Ascending aorta (tissue), 2 donors: ENCODE data around the gene ARHGEF10L. TPM values are rescaled to one million over a fixed set of nuclear protein-coding genes. Genes with fewer than 3 reads are reported as not detected.

Source experiments
- DNase-seq, 2 donors: peaks; one replicate each; pipeline ENCODE4 v3.0.0-alpha.2; 2019; ENCODE audit warnings: low spot score in 2 of 2
- H3K27ac ChIP-seq, 2 donors: fragments of 200-600 bp; sonication (generic); one replicate each; pipeline ENCODE4 v1.5.1; 2016 to 2017; ENCODE audit warnings: mild to moderate bottlenecking in 1 of 2
- H3K27me3 ChIP-seq: fragments of 200-600 bp; sonication (generic); one replicate; pipeline ENCODE4 v1.5.1; 2017
- H3K36me3 ChIP-seq, 2 donors: fragments of 200-600 bp; sonication (generic); one replicate each; pipeline ENCODE4 v1.5.1; 2016
- H3K4me1 ChIP-seq, 2 donors: fragments of 200-600 bp; sonication (generic); one replicate each; pipeline ENCODE4 v1.5.1; 2016 to 2017; ENCODE audit warnings: mild to moderate bottlenecking in 1 of 2
- H3K4me3 ChIP-seq, 2 donors: fragments of 200-600 bp; sonication (generic); one replicate each; pipeline ENCODE4 v1.5.1; 2016 to 2017; ENCODE audit warnings: mild to moderate bottlenecking in 1 of 2
- H3K9me3 ChIP-seq, 2 donors: fragments of 200-600 bp; sonication (generic); one replicate each; pipeline ENCODE4 v1.5.1; 2016
- CTCF ChIP-seq, 3 experiments: fragments of 200-600 bp in 2 of 3; fragments of 450-650 bp in 1 of 3; sonication (generic) in 2 of 3; IDR thresholded peaks; one replicate each; pipeline ENCODE4 v1.5.1; 2016 to 2019; ENCODE audit warnings: antibody characterized with exemption in 3 of 3, mild to moderate bottlenecking in 1 of 3, moderate library complexity in 1 of 3
- intact Hi-C: fragments of 100-400 bp; cut with DNase I; formaldehyde crosslinking; loops from one replicate; pipeline ENCODE4 v1.15.1; 2023
- total RNA-seq: library from RNA; depleted of rRNA; stranded (reverse); fragments of >200 nt; gene quantifications from one replicate; pipeline ENCODE4 v1.1.0, GENCODE V29; 2016

The ARHGEF10L gene
- total RNA-seq, 1 donor from 2014 or later, result 177 TPM

GRCh38 chr1:17662786-17663185 is 123.3 kb downstream of the ARHGEF10L start:
- Histone ChIP-seq H3K27ac (no peak overlapping the region), H3K4me1 (peaks cover 0 to 6% of the 10 kb centered on the region in 2 donors), H3K4me3 (no peak overlapping the region), H3K27me3 (no peaks in the 10 kb centered on the region), H3K36me3 (peaks cover 89 to 91% of the 10 kb centered on the region in 2 donors), H3K9me3 (no peaks in the 10 kb centered on the region)
- no peak for TF ChIP-seq CTCF (IDR thresholded peaks at IDR 0.05)
- intact Hi-C loops, result loop anchor here (5.0 kb wide), 1 partner anchor 165 kb away; no protein-coding TSS in a partner anchor
- DNase-seq, result no peak

DNA sequence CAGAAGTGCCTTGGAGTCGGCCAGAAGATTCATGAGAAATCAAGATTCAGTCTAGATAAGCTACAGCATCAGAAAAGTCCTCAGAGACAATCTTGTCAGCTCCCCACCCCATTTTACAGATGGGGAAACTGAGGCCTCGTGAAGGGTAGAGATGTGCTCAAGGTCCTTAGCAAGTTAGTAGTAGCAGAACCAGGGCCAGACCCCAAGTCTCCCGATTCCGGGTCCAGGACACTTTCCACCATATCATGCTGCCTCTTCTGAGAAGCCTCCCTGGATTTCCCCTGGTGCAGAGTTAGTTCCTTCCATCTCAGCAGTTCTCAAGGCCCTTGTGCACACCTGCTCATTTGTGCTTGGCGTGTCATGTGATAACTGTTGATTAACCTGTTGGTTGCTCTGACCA is 124.1 kb downstream of the ARHGEF10L start:
- no peaks in the 10 kb centered on the region for H3K27me3 ChIP-seq
- no peak for DNase-seq
- H3K36me3 ChIP-seq, result peaks cover 86 to 91% of the 10 kb centered on the region in 2 donors
- no peak for TF ChIP-seq CTCF (IDR thresholded peaks at IDR 0.05)
- no peaks in the 10 kb centered on the region for H3K9me3 ChIP-seq
- no peak overlapping the region for H3K4me3 ChIP-seq
- intact Hi-C loops, result loop anchor here (5.0 kb wide), 1 partner anchor 164 kb away; no protein-coding TSS in a partner anchor
- H3K27ac ChIP-seq, result no peak overlapping the region
- peaks cover 0 to 14% of the 10 kb centered on the region in 2 donors for H3K4me1 ChIP-seq

GRCh38 chr1:17664322-17664721 is 124.8 kb downstream of the ARHGEF10L start:
- DNase-seq, result no peak
- Histone ChIP-seq H3K4me1 (peaks cover 0 to 14% of the 10 kb centered on the region in 2 donors), H3K36me3 (peaks cover 86 to 91% of the 10 kb centered on the region in 2 donors), H3K27ac (peak overlapping the region in 1 of 2 donors; percentile 12), H3K27me3 (no peaks in the 10 kb centered on the region), H3K4me3 (no peak overlapping the region), H3K9me3 (no peaks in the 10 kb centered on the region)
- TF ChIP-seq CTCF (IDR thresholded peaks at IDR 0.05), result no peak
- intact Hi-C loops, result loop anchor here (5.0 kb wide), 1 partner anchor 163 kb away; no protein-coding TSS in a partner anchor

DNA sequence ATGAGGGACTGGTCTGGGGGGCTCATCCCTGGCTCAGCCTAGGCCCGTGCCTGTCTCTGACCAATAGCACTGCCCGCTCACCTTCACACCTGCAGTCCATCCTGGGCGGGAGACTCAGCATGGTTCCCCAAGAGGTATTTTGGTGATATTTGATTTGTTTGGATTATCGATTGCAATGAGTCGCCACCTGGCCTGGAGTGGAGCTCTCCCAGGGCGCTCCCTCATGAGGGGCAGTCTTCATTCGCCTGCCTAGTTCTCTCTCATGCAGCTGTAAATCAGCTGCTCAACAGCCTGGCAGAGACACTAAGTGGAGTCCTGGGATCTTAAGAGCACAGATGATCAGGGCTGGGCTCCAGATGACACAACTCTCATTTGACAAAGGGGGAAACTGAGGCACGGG is 125.6 kb downstream of the ARHGEF10L start:
- peaks cover 78 to 91% of the 10 kb centered on the region in 2 donors for H3K36me3 ChIP-seq
- intact Hi-C loops, result no loop called here

GRCh38 chr1:17665950-17666720 is 126.6 kb downstream of the ARHGEF10L start:
- H3K27me3 ChIP-seq, result no peaks in the 10 kb centered on the region
- intact Hi-C loops, result no loop called here
- no peaks in the 10 kb centered on the region for H3K9me3 ChIP-seq
- no peak for DNase-seq
- H3K27ac ChIP-seq, result peak overlapping the region in 1 of 2 donors; percentile 40
- TF ChIP-seq CTCF (IDR thresholded peaks at IDR 0.05), result no peak
- H3K36me3 ChIP-seq, result peaks cover 74 to 89% of the 10 kb centered on the region in 2 donors
- H3K4me3 ChIP-seq, result no peak overlapping the region
- H3K4me1 ChIP-seq, result peaks cover 0 to 19% of the 10 kb centered on the region in 2 donors

More for the DNA sequence above, 125.6 kb downstream of the ARHGEF10L start:
- no peak for TF ChIP-seq CTCF (IDR thresholded peaks at IDR 0.05)
- Histone ChIP-seq H3K4me1 (peaks cover 0 to 18% of the 10 kb centered on the region in 2 donors), H3K27ac (no peak overlapping the region), H3K9me3 (no peaks in the 10 kb centered on the region), H3K27me3 (no peaks in the 10 kb centered on the region), H3K4me3 (no peak overlapping the region)
- no peak for DNase-seq
